ENCODE results near the gene HOXA9. TPM values are rescaled to one million over a fixed set of nuclear protein-coding genes. Genes with fewer than 3 reads are reported as not detected.

HOXA9 gene
- total RNA-seq, 1 donor from 2014 or later, result 1.2 TPM

DNA sequence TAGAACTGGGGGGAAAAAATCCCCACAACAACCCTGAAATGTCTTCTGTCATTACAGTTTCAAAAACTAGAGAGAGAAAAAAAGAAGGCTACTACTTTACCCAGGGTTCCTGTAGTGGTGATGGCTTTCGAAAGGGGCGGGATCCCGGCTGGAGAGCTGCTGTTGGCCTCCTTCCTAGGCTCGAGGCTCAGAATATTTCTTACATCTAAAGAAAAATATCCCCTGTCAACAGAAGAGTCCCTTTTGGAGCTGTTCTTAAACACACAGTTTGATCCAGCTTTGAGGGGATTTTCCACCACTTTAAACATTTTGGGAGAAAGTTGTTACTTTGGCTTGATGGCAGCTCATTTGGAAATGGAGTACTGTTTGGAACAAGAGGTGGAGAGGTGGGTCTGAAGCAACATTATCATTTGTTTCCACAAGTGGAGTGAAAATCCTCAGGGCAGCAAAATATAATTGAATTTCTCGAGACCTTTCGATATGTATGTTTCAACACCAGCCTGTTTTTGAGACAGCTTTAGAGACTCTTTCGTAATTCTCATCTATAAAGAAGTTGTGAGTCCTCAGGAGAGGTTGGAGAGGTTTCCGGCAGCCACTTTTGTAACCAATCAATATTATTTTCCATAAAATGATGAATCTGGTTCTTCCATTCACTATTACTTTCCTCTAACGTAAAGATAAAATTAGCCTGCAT lies 29.5 kb upstream of the HOXA9 start:
- Histone ChIP-seq H3K27me3 (peaks cover 96% of the 10 kb centered on the region), H3K36me3 (no peaks in the 10 kb centered on the region), H3K4me3 (no peak overlapping the region), H3K4me1 (peaks cover 12% of the 10 kb centered on the region), H3K27ac (no peak overlapping the region), H3K9me3 (no peaks in the 10 kb centered on the region)
- intact Hi-C loops (cut with DNase I), result no loop called here
- TF ChIP-seq, protein P1, sequence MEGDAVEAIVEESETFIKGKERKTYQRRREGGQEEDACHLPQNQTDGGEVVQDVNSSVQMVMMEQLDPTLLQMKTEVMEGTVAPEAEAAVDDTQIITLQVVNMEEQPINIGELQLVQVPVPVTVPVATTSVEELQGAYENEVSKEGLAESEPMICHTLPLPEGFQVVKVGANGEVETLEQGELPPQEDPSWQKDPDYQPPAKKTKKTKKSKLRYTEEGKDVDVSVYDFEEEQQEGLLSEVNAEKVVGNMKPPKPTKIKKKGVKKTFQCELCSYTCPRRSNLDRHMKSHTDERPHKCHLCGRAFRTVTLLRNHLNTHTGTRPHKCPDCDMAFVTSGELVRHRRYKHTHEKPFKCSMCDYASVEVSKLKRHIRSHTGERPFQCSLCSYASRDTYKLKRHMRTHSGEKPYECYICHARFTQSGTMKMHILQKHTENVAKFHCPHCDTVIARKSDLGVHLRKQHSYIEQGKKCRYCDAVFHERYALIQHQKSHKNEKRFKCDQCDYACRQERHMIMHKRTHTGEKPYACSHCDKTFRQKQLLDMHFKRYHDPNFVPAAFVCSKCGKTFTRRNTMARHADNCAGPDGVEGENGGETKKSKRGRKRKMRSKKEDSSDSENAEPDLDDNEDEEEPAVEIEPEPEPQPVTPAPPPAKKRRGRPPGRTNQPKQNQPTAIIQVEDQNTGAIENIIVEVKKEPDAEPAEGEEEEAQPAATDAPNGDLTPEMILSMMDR (IDR thresholded peaks at IDR 0.05), result no peak
- DNase-seq (no peak), ATAC-seq (no peak)

DNA sequence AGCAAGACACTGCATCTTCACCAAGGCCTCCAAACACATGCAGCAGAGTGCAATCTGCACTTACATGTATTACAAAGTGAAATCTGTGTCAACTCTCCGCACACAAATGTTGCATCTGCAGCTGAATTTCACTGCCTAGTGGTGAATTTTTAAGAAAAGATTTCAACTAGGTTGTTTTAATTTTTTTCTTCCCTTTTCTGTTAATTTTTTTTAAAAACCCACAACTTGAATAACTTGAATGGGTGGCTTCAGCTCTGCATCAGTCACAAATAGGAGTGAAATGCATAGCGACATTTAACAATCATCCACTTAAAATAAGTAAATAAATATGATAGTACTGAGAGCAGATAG lies 28.6 kb upstream of the HOXA9 start:
- H3K27ac ChIP-seq, result no peak overlapping the region
- no peaks in the 10 kb centered on the region for H3K36me3 ChIP-seq
- H3K27me3 ChIP-seq, result peaks cover 100% of the 10 kb centered on the region
- intact Hi-C loops (cut with DNase I), result no loop called here
- peaks cover 15% of the 10 kb centered on the region for H3K4me1 ChIP-seq
- TF ChIP-seq, protein P1 (IDR thresholded peaks at IDR 0.05), result no peak
- DNase-seq (no peak), ATAC-seq (no peak)
- H3K4me3 ChIP-seq, result no peak overlapping the region
- no peaks in the 10 kb centered on the region for H3K9me3 ChIP-seq

DNA sequence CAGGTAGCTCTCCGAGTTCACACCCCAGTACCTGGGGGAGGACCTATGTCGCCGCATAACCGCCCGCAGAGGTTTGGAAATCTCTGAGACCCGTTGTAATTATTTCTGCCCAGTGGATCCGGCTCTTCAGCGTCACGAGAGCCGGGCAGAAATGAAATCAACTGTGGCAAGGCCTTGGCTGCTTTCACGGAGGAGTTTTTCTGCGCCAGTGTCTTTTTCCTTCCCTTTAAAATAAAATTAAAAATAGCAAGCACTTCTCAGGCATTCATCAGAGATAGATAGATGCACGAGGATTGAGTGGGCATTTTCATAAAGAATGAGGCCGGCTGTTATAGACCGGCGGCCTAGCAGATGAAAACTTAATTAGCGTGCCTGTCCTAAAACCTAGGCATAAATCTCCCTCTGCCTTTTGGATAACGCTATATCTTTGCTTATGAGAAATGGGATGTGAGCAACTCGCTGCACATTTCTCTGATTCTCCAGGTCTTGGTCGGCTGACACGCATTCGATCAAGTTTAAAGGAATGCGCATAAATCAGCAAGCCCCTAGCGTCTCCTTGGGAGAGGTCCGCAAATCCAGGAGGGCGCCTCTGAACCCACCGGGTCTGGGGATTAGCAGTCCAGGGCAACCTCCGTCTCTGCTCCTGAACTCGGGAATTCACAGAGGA lies 28.1 kb upstream of the HOXA9 start:
- Histone ChIP-seq H3K36me3 (no peaks in the 10 kb centered on the region), H3K9me3 (no peaks in the 10 kb centered on the region), H3K27ac (no peak overlapping the region), H3K4me3 (peak overlapping the region; percentile 29), H3K27me3 (peaks cover 100% of the 10 kb centered on the region), H3K4me1 (peaks cover 20% of the 10 kb centered on the region)
- DNase-seq (peak; percentile 22), ATAC-seq (no peak)
- intact Hi-C loops (cut with DNase I), result no loop called here
- TF ChIP-seq, protein P1 (IDR thresholded peaks at IDR 0.05), result no peak

DNA sequence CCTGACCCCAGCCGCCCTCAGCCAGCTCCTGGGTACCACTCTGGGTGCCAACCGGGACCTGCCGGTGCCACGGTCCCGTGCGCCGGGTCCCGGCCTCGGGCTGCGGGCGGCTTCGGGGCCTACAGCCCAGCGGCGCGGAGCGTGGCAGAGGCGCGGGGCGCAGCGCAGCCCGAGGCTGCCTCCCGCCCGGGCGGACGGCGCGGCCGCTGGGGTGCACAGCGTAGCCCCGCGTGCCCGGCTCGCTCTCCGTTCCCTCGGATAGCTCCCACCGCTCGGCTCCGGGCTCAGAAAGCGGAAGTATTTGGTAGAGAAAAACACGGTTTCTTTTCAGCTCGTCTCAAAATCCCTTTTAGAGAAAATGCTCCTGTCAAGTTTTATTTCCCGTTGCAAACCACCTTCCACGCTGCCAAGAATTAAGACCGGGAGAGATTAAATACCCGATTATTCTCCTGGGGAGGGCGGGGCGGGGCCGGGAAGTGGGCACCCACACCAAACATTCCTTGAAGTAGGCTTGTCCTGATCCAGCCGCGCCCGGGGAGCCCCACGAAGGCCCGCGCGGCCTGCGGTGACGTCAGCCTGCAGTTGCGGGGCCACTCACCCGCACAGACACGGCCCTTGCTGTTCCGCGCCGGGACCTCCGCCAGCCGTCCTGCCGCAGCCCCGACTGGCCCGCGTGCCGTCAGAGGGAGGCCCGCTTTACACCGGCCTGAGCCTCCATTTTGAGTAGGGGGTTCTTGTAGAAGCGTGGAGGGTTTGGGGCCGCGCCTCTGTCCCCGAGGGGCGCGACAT lies 27.4 kb upstream of the HOXA9 start:
- H3K36me3 ChIP-seq, result no peaks in the 10 kb centered on the region
- H3K4me1 ChIP-seq, result peaks cover 28% of the 10 kb centered on the region
- intact Hi-C loops (cut with DNase I), result no loop called here
- no peaks in the 10 kb centered on the region for H3K9me3 ChIP-seq
- H3K4me3 ChIP-seq, result peak overlapping the region; percentile 29
- DNase-seq (peak; percentile 69), ATAC-seq (peak; percentile 60)
- no peak overlapping the region for H3K27ac ChIP-seq
- TF ChIP-seq, protein P1 (IDR thresholded peaks at IDR 0.05), result no peak
- peaks cover 100% of the 10 kb centered on the region for H3K27me3 ChIP-seq

DNA sequence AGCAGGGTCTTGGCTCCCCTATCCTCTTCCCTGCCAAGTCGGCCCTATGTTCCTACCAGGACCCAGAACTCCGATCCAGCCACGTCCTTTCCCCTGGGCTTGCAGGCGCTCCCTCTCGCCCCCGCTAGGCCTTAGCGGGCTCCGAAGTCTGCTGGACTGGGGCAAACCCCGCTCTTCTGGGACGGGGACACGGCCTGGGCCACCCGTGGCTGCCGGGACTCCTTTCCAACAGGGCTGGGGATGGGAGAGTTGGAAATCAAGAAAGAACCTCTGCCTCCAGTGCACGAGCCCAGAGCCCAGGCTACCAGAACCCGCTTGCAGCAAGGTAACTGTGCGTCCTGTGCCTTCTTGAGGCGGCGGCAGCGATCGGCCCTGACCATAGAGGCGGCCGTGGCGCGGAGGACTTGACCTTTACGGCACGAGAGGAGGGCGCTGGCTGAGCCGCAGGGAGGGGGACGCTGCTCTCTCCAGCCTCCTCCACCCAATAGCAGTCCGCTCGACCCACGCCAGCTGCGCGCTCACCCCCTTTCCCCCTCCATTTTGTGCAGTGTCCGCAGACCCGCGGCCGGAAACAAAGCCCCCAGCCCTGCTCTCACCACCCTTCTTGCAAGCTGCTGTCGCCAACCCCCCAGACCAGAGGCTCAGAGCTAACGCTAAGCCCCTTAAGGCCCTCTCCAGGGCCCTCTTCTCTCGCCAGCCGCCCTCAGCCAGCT lies 26.7 kb upstream of the HOXA9 start:
- Histone ChIP-seq H3K27me3 (peaks cover 100% of the 10 kb centered on the region), H3K4me1 (peaks cover 32% of the 10 kb centered on the region), H3K36me3 (no peaks in the 10 kb centered on the region), H3K9me3 (no peaks in the 10 kb centered on the region), H3K4me3 (no peak overlapping the region), H3K27ac (no peak overlapping the region)
- DNase-seq (peak; percentile 61), ATAC-seq (no peak)
- TF ChIP-seq, protein P1 (IDR thresholded peaks at IDR 0.05), result no peak
- intact Hi-C loops (cut with DNase I), result no loop called here

Measured in upper lobe of right lung (tissue), 1 donor.